GM12872 (cell line): Measurements from ENCODE around the gene ANKFY1.

Source experiments
- CTCF ChIP-seq: IDR thresholded peaks from 3 replicates; pipeline ENCODE4 v1.5.1; 2011; ENCODE audit warnings: low read depth, mild to moderate bottlenecking, low read length, moderate library complexity; ENCODE audit not compliant: insufficient read depth

ANKFY1 gene

GRCh38 chr17:4127555-4127954 is 136.2 kb downstream of the ANKFY1 start:
- no peak for TF ChIP-seq CTCF

GRCh38 chr17:4125552-4125951 is 138.2 kb downstream of the ANKFY1 start:
- no peak for TF ChIP-seq CTCF

GRCh38 chr17:4124999-4125398 is 138.8 kb downstream of the ANKFY1 start:
- no peak for TF ChIP-seq CTCF

GRCh38 chr17:4120332-4120731 is 143.4 kb downstream of the ANKFY1 start:
- TF ChIP-seq CTCF, result no peak

GRCh38 chr17:4119299-4119698 is 144.5 kb downstream of the ANKFY1 start:
- TF ChIP-seq CTCF, result no peak

GRCh38 chr17:4118015-4118743 is 145.6 kb downstream of the ANKFY1 start:
- TF ChIP-seq CTCF, result no peak

GRCh38 chr17:4116516-4116915 is 147.3 kb downstream of the ANKFY1 start:
- no peak for TF ChIP-seq CTCF
